ENCODE measurements around the gene HEATR5A.
"Not testable (repeated sequence)": the region's sequence is repeated elsewhere in the genome, so short reads cannot be mapped to it uniquely, and the experiment has no call there.

Gene HEATR5A

DNA sequence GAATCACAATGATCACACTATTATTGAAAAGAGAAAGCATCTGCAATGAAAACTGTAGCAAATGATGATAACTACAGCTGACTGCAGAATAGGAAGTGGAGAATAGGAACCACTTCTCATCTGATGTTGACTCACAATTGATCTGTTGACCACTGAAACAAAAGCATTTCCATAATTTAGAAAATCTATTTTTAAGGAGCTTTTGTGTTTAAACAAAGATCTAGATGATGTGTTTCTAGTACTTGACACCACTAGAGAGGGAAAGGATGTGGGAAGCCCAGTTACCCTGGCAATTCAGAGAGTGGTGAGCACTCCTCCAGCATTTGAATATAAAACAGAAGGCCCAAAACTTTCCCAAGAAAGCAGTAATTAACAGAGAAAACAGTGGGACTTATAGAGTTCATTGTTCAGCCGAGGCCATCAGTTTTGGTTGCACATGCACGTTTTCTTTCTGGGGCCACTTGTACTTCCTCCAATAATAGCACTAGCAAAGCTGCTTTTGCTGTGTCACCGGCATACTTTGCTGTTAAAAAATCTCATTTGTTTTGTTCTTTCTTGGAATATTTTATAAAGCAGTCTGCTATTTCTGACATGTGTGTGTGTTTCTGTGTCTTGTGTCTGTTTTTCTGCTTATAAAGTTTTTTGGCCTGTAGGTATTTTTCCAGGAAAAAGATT, 136.6 kb downstream of the HEATR5A start:
- DNase-seq (ENCODE audit: low read depth in 2 of 2): no peak

DNA sequence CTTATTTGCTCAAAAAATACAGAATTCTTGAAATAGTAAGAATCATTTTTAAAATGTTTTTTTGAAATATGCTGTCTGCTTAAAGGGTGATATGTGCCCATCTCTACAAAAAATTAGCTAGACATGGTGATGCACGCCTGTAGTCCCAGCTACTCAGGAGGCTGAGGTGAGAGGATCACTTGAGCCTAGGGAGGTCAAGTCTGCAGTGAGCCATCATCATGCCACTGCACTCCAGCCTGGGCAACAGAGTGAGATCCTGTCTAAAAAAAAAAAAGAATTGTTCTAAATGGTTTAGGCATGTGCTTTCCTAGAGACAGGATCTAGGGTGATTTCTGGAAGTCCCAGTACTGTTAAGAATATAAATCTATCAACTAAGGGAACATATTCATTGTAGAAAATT, 137.2 kb downstream of the HEATR5A start:
- no peak for DNase-seq (ENCODE audit: low read depth in 2 of 2)

DNA sequence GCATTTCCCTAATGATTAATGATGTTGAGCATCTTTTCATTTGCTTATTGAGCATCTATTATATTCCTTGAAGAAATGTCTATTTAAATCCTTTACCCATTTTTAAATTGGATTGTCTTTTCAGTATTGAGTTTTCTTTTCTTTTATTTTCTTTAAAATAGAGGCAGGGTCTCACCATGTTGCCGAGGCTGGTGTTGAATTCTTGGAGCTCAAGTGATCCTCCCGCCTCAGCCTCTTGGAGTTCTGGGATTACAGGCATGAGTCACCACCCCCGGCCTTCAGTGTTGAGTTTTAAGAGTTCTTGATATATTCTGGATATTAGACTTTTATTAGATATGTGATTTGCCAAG, 139.5 kb downstream of the HEATR5A start:
- DNase-seq (ENCODE audit: low read depth in 2 of 2): no peak

DNA sequence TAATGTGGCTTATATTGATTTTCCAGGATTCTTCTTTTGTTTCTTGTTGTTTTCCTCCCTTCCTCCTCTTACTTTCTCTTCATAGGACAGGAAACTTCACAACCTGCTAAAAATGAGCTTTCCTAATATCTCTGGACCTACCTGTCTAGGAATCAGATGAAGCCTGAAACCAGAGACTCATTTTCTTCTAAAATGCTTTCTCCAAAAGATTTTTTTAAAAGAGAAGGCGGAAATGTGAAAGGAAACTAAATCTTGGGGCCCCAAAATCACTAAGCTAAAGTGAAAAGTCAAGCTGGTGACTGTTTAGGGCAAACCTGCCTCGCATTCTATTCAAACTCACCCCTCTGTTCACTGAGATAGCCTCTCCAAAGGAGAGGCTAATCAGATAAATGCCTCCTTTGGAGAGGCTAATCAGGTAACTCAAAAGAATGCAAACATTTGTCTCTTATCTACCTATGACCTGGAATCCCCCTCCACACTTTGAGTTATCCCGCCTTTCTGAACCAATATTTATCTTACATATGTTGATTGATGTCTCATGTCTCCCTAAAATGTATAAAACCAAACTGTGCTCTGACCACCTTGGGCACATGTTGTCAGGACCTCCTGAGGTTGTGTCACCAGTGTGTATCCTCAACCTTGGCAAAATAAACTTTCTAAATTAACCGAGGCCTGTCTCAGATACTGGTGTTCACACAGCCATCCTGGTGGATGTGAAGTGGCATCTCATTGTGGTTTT, 140.0 kb downstream of the HEATR5A start:
- no peak for DNase-seq (ENCODE audit: low read depth in 2 of 2)

DNA sequence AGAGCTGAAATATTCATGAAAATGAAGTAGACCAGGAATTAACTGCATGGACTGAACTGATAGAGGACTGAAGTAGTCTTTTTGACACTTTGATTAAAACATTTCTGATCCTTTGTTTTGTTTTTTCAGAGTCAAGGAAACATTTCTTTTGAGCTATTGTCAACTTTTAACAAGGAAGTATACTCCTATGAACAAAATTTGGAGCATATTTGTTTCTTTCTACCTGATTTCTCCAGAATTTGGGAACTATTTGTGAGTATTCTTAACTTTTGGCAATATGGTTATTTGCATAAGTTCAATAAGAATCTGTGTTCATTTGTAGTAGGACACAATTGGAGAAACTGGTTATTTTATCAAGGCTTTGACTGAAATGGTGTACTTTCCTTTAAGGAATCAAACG, 141.5 kb downstream of the HEATR5A start:
- DNase-seq (ENCODE audit: low read depth in 2 of 2): no peak

DNA sequence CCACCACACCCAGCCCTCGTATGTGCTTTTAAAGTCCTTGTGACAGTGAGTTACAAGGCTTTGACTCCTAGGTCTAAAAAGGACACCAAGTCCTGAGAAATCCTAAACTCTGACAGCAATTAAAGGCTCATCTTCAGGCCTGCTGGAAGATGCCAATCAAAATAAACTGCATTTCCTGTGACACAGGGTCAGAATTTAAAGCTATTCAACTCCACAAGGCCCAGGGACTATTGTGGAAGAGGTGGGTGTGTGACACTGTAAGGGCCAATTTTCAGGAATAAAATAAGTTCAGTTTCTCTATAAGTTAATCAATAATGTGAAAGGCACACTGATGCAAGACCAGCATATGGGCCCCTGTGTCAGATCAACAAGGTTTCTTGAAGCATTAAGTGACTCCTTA, 143.3 kb downstream of the HEATR5A start:
- DNase-seq (ENCODE audit: low read depth in 2 of 2): no peak

DNA sequence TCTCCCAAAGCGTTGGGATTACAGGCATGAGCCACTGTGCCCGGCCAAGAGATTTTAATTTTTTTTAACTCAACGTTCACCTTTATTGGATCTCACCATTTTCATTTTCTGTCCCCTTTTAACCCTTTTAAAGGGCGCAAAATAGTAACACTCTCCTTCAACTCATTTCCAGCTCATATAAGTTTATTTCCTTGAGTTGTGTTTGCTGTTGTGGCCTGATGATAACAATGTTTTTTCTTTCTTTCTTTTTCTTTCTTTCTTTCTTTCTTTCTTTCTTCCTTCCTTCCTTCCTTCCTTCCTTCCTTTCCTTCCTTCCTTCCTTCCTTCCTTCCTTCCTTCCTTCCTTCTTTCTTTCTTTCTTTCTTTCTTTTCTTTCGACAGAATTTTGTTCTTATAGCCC, 143.9 kb downstream of the HEATR5A start:
- DNase-seq (ENCODE audit: low read depth in 2 of 2): not testable (repeated sequence)

DNA sequence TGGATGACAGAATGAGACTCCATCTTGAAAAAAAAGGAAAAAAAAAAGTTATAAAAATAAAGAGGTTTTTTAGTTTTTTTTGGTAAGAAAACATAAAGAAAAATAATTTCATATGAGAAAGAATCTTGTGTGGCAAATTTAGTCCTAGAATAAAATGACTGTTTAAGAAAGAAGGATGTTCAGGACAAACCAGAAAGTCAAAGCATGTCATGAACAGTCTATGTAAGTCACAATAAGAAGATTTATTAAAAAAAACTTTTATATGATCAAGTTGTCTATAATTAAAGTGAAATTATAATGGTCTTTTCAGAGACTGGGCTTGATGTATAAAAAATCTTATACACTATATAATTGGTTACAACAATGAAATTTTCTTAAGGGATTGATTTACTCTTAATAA, 144.6 kb downstream of the HEATR5A start:
- no peak for DNase-seq (ENCODE audit: low read depth in 2 of 2)

DNA sequence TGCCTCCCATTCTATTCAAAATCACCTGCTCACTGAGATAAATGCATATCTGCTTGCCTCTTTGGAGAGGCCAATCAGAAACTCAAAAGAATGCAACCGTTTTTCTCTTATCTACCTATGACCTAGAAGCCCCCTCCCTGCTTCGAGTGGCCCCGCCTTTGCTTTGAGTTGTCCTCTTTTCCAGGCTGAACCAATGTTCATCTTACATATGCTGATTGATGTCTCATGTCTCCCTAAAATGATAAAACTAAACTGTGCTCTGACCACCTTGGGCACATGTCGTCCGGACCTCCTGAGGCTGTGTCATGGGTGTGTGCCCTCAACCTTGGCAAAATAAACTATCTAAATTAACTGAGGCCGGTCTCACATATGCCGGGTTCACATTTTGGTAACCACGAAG, 148.7 kb downstream of the HEATR5A start:
- DNase-seq (ENCODE audit: low read depth in 2 of 2): no peak

DNA sequence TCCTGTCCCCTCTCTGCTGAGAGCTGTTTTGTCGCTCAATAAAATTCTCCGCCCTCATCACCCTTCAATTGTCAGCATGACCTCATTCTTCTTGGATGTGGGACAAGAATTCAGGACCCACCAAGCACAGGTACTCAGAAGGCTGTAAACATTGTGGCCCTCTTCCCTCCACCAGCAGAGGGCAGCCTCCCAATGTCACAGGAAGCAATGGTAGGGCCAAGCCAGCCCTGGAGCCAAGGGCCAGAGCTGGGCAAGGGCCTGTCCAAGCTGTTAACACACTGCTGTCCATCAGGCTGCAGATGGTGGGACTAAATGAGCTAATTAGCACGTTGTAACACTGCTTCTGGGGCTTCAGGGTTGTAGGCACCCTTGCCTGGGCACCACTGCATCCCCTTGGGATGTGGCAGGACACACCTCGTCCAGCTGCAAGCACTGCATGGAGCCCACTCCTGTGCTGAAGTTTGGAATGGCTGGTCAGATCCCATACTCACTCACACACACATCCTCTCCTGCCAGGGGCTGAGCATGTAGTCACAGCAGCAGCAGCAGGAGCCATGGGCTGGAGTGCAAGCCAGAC, 150.1 kb downstream of the HEATR5A start:
- no peak for DNase-seq (ENCODE audit: low read depth in 2 of 2)

DNA sequence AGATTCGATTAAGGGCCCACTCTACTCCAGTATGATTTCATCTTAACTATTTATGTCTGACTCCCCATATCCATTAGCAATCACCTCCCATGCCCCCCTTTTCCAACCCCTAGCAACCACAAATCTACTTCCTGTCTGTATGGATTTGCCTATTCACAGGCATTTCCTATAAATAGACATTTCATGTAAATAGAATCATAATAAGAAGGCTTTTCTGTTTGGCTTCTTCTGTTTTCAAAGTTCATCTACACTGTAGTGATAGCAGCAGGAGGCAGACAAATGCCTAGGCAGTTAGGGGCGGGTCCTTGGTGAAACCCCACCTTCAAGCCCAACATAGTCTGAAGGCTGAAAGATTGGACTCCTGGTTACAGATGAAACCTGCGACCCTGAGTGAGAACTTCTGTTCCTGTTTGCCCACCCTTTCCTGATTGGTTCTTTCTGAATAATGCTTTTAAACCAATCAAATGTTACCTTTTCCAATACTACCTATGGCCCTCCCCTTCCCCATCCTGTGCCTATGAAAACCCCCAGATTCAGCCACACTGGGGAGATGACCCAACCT, 150.6 kb downstream of the HEATR5A start:
- DNase-seq (ENCODE audit: low read depth in 2 of 2): no peak

DNA sequence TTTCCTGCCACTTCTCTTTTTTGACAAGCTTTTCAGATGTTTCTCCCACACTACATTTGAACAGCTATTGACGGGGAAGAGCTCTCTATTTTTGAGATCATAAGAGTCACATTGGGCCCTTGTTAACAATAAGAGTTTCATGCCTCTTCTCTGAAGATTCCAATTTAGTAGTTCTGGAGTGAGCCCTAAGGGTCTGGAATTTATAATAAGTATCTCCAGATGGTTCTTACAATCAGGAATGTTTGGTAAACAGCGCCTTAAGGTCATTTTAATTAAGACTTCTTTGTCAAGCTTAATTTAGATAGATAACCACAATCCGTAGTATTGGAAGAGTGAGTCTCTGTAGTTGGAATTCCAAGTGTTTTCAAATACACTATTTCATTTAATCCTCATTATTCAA, 152.1 kb downstream of the HEATR5A start:
- DNase-seq (ENCODE audit: low read depth in 2 of 2): no peak

DNA sequence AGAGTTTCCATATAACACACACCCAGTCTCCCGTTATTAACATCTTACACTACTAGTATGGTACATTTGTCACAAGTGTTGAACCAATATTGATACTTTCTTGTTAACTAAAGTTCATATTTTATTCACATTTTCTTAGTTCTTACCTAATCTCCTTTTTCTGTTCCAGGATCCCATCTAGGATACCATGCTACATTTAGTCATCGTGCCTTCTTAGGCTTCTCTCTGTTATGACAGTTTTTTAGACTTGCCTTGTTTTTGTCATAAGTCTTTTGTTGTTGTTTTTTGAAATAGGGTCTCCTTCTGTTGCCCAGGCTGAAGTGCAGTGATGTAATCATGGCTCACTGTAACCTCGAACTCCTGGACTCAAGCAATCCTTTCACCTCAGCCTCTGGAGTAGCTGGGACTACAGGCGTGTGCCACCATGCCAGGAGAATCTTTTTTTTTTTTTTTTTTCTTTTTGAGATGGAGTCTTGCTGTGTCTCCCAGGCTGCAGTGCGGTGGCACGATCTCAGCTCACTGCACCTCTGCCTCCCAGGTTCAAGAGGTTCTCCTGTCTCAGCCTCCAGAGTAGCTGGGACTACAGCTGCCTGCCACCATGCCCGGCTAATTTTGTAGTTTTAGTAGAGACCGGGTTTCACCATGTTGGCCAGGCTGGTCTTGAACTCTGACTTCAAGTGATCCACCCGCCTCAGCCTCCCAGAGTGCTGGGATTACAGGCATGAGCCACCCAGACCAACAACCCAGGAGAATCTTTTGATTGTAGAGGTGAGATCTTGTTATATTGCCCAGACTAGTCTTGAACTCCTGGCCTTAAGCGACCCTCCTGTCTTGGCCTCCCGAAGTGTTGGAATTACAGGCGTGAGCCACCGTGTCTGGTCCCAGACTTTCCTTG, 153.7 kb downstream of the HEATR5A start:
- no peak for DNase-seq (ENCODE audit: low read depth in 2 of 2)

DNA sequence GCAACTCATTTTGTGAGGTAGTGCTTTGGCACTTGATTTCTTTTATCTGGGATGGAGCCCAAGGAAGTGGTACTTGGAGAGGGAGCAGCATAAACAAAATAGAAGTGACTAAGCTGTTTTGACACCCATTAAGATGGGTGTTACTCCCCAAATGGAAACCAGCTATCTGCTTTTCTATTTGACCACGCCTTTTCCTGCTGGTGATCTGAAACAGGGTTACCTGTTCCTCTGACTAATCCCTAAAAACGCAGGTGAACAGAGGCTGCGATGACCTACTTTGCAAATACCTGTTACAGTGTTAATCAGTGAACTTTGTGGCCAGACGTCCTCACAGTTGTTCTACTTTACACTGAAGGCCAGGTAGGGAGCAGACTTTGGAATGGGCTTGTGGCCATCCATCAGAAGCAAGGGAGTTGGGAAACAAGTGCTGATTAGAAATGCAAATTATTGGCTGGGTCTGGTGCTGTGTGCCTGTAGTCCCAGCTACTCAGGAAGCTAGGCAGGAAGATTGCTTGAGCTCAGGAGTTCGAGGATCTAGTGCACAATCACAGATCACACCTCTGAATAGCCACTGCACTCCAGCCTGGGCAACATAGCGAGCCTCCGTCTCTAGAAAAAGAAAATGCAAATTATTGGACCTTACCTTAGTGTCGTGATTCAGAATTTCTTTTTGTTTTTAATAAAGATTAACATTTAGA, 154.5 kb downstream of the HEATR5A start:
- DNase-seq (ENCODE audit: low read depth in 2 of 2): no peak

DNA sequence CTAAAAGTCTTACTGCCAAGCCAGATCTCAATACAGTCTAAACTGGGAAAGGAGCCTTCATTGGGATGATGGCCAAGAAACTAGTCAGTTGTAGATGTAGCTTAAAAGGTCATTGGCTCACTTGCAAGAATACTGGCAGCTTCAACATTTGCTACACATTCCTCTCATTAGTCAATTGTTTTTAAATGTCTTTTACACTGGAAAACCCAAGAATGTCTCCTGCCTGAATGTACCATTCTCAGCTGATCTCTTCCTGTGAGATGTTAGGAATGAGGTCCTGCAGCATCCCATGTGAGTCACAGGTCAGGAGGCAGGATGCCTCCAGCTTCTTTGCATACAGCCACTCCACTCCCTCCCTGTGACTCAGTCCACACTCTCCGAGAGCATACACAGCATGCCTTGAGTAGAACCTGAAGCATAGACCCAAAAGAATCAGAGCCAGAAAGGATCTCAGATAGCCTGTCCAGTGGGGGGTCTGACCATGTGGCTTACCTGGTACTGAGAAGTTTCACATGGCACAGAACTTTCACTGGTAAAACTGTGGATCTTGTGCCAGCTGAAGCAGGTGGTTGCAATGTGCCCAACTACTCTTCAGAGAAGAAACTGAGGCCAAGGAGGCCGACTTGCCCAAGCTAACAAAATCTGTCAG, 156.7 kb downstream of the HEATR5A start:
- no peak for DNase-seq (ENCODE audit: low read depth in 2 of 2)

DNA sequence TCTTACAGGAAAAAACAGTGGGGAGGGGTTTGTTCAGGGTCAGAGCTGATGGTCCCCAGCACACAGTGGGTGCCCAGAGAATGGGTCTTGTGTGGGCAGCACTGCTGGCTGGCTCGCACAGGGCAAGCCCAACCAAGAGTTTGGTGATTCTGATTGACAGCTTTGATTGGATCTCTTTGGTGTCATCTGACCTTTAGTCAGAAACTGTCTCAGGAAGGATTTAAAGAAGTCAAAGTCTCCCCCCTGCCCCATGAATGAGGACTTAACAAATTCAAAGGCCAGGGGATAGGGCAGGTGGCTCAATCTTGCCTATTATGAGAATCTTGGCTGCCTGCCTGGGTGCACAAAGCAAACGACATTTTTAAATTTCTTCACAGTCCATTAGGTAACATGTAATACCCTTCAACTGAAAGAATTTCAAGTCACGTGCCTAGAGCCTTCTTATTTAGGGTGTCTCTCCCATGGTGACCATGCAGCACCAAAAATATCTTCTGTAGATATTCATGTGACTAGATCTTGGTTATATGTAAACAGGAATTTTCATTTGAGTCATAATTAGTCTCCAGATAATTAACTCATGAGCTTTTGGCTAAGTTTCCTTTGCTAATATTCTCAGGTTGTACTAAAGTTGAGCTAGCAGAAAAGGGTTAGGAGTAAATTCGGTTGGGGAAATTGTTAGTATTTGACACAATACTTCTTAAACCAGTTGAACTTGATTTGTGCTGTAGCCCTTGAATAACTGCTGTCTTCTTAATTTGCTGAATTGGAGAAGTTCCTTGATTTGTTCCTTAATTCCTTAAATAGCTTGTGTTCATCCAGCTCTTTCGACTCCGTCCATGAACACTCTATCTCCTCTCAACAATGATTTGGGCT, 158.3 kb downstream of the HEATR5A start:
- DNase-seq (ENCODE audit: low read depth in 2 of 2): no peak

DNA sequence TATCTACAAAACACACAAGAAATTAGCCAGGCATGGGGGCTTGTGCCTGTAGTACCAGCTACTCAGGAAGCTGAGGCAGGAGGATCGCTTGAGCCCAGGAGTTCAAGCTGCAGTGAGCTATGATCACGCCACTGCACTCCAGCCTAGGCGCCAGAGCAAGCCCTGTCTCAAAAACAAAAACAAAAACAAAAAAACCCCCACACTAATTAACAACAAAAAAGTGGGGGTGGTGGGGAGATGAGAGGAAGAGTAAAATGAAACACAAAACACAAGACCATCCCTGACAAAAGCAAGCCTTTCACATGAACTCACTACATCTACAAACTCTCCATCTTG, 158.9 kb downstream of the HEATR5A start:
- no peak for DNase-seq (ENCODE audit: low read depth in 2 of 2)

DNA sequence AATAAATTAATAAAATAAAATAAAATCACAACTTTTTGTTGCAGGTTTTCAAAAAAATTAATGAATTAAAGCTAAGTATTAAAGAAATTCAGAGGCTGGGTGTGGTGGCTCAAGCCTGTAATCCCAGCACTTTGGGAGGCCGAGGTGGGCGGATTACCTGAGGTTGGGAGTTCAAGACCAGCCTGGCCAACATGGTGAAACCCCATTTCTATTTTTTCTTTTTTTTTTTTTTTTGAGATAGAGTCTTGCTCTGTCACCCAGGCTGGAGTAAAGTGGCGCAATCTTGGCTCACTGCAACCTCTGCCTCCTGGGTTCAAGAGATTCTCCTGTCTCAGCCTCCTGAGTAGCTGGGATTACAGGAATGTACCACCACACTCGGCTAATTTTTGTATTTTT, 161.3 kb downstream of the HEATR5A start:
- not testable (repeated sequence) for DNase-seq (ENCODE audit: low read depth in 2 of 2)

DNA sequence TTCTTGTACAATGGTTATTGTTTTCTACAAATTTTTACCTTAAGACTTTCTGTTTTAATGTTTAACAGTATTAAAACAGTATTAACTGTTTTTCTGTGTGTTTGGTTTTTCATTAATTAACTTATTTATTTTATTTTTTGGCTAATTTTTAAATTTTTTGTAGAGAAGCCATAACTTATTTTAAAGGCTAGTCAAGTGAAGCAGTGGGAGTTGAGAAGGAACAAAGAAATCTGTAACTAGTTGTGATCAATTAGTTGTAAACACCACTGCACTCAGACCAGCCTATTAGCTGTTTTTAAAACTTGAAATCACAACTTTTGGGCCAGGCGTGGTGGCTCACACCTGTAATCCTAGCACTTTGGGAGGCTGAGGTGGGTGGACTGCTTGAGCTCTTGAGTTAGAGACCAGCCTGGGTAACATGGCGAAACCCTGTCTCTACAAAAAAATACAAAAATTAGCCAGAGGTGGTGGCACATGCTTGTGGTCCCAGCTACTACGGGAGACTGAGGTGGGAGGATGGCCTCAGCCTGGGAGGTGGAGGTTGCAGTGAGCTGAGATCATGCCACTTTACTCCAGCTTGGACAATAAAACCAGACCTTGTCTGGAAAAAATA, 161.8 kb downstream of the HEATR5A start:
- no peak for DNase-seq (ENCODE audit: low read depth in 2 of 2)
